COLO668 (cell line): ENCODE results near the gene TNFRSF6B.
"Not testable (repeated sequence)": the region's sequence is repeated elsewhere in the genome, so short reads cannot be mapped to it uniquely, and the experiment has no call there.

Experiments
- DNase-seq: peaks from one replicate; lab custom pipeline; 2025; ENCODE audit not compliant: unreplicated experiment; lab: John Stamatoyannopoulos, UW

Gene TNFRSF6B

DNA sequence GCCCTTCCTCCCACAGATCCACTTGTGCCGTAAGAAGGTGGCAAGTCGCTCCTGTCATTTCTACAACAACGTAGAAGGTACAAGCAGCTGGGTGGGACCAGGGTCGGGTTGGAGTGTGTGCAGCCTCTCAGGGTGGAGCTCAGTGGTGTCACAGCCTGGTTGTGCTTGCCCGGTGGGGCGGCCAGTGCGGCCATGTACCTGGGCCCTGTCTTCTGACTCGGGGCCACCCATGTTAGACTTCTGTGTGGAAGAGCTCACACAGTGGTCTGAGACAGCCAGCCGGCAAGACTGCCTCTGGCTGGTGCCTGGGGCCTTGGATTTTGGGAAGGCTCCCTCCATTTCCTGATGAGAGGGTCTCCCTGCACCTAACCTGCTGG is 33.7 kb upstream of the TNFRSF6B start:
- no peak for DNase-seq

- DNase-seq = no peak
Measured at GRCh38 chr20:63663332-63664066, 33.0 kb upstream of the TNFRSF6B start.

- no peak for DNase-seq
Measured at GRCh38 chr20:63664143-63664851, 32.2 kb upstream of the TNFRSF6B start.

- no peak for DNase-seq
Measured at GRCh38 chr20:63664861-63665594, 31.4 kb upstream of the TNFRSF6B start.

- DNase-seq = no peak
Measured at GRCh38 chr20:63665708-63666107, 30.7 kb upstream of the TNFRSF6B start.

DNA sequence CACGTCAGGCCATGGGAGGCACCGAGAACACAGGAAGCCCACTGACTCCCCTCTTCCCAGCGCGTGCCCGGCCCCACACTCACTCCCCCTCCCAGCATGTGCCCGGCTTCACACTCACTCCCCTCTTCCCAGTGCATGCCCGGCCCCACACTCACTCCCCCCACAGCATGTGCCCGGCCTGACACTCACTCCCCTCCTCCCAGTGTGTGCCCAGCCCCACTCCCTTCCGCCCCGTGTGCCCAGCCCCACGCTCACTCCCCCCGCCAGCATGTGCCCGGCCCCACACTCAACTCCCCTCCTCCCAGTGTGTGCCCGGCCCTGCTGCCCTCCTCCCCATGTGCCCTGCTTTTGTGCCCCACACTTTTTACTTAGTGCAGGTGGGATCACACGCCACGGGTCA is 28.6 kb upstream of the TNFRSF6B start:
- DNase-seq = no peak

- no peak for DNase-seq
Measured at GRCh38 chr20:63668351-63668750, 28.1 kb upstream of the TNFRSF6B start.

DNA sequence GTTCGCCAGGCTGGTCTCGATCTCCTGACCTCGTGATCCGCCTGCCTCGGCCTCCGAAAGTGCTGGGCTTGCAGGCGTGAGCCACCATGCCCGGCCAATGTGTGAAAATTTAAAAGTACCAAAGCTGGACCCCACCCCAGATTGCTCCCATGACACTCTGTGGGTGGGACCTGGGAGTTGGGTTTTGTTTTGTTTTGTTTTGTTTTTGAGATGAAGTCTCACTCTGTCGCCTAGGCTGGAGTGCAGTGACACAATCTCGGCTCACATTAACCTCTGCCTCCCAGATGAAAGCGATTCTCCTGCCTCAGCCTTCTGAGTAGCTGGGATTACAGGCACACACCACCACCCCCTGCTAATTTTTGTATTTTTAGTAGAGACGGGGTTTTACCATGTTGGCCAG is 24.8 kb upstream of the TNFRSF6B start:
- DNase-seq = not testable (repeated sequence)

- no peak for DNase-seq
Measured at GRCh38 chr20:63672666-63673065, 23.8 kb upstream of the TNFRSF6B start.

DNA sequence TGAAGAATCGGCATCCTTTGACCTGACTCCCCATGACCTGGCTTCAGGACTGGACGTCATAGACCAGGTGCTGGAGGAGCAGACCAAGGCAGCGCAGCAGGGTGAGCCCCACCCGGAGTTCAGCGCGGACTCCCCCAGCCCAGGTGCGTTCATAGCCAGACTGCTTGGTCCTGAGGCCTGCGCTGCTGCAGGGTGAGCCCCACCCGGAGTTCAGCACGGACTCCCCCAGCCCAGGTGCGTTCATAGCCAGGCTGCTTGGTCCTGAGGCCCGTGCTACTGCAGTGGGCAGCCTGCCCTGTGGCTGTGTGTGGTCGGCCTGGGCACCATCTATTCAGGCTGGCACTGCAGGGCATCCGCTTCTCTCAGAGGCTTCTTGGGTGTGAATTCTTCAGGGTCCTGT is 22.5 kb upstream of the TNFRSF6B start:
- no peak for DNase-seq

DNA sequence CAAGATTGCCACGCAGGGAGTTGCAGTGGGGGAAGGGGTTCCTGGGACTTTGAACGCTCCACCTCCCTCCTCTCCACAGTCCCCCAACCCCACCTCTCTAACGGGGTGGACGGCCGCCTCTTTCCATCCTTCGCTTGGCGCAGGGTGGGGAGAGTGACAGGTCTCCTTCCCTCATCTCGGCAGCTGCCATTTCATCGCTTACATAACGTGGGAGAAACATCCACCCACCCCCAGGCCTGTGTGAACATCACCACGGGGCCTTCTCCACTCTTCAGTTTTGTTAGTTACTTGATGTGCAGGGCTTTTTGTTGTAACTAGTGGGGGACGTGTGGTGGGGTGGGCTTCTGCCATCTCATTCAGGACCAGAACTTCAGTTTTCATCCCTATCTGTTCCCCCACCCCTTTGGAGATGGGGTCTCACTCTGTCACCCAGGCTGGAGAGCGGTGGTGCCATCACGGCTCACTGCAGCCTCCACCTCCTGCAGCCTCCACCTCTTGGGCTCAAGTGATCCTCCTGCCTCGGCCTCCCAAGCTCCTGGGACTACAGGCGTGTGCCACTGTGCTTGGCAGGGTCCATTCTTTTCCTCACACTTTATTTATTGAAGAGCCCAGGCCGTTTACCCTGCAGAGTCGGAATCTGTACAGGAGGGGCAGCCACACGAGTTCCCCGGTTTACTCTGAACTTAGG is 20.6 kb upstream of the TNFRSF6B start:
- no peak for DNase-seq

- no peak for DNase-seq
Measured at GRCh38 chr20:63678071-63678470, 18.4 kb upstream of the TNFRSF6B start.

DNA sequence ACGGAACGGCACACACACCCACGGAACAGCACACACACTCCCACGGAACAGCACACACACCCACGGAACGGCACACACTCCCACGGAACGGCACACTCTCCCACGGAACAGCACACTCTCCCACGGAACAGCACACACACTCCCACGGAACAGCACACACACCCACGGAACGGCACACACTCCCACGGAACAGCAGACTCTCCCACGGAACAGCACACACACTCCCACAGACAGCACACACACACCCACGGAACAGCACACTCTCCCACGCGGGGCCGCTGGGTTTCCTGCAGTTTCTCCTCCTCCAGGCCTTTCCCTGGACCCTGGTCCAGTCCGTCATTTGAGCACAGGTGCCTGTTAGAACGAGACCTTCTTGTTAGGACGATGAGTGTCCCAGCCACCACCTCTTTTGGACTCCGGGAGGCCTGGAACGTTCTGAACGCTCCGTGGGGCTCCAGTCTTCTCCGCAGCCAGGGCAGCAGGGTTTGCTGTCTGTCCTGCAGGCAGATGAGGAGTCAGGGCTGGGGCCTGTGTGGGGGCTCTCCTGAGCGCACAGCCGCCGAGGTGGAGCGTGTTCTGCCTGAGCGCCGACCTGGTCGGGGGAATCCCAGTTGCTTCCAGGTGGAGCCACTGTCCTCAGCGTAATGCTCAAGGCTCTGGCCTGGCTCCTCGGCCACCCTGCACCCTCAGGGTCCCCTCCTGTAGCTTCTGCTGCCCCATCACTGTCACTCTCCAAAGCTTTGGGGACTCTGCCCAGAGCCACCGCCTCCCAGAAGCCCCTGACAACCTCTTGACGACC is 17.6 kb upstream of the TNFRSF6B start:
- DNase-seq = no peak

GRCh38 chr20:63679799-63680305 is 16.6 kb upstream of the TNFRSF6B start:
- DNase-seq = no peak

DNA sequence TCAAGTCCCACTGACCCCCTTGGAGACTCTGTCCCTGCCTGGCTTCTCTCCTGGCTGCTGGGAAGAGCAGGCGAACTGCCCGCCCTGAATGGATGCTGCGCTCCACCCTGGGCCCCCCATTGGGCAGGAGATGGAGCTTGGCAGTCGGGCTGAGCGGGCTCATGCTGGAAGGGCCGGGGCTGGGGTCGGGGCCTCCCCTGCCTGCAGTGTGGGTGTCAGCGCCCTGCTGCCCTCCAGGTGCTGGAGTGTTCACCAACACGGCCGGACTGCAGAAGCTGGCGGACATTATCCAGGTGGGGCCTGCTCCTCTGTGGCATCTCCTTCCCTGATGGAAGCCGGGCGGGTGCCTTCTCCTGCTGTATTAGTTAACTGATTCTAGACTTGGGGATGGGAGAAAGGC is 16.0 kb upstream of the TNFRSF6B start:
- no peak for DNase-seq

DNA sequence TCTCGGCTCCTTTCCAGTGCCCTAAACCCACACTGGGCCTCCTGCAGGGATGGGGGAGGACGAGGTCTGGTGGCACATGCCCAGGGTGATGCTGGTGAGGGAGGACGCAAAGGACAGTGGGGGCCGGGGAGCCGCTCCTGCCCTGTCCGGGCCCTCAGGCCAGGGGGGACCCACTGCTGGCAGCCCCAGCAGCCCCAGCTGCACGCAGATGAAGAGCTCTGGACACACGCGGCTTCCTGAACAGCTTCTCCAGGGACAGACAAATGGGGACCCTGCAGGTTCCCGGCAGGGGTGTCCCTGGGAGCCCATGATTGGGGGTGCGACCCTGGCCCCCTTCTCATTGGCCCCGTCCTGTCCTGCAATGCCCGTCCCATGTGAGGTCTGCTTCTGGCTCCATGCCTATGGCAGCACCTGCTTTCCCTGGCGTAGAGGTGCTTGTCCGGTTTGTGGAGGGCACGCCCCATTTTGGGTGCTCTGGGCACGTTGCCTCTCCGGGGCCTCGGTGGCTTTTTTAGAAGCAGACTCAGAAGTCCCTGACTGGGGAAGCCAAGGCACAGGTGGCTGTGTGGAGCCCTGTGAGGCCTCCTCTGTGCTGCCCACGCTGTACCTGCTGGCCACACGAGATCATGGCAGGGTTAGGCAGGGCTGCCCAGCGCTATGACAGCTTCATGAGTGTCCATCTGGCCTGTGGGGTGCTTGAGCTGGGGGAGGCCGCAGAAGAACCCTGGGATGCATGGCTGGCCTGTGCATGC is 15.4 kb upstream of the TNFRSF6B start:
- DNase-seq = no peak

DNA sequence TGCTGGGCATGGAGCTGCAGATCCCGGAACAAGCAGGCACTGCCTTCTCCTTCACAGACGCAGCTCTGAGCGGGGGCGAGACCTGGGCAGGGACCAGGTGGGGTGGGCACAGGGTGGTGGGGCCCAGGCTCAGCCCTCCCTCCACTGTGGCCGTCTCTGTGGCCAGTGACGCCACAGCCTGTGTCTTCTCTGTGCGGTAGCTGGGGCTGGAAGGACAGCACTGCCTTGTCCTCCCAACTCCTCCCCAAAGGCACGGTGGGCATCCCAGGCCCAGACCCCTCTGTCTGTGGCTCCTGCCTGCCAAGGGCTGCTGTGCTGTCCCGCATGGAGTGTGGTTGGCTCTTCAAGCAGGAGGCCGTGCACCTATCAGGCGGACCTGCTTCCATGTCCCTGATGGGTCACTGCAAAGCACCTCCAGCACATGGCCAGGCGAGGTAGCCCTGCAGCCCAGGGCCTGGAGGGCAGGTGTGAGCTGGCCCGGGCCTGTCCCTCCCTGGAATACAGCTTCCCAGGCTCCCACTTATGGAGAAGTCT is 14.8 kb upstream of the TNFRSF6B start:
- DNase-seq = no peak

DNA sequence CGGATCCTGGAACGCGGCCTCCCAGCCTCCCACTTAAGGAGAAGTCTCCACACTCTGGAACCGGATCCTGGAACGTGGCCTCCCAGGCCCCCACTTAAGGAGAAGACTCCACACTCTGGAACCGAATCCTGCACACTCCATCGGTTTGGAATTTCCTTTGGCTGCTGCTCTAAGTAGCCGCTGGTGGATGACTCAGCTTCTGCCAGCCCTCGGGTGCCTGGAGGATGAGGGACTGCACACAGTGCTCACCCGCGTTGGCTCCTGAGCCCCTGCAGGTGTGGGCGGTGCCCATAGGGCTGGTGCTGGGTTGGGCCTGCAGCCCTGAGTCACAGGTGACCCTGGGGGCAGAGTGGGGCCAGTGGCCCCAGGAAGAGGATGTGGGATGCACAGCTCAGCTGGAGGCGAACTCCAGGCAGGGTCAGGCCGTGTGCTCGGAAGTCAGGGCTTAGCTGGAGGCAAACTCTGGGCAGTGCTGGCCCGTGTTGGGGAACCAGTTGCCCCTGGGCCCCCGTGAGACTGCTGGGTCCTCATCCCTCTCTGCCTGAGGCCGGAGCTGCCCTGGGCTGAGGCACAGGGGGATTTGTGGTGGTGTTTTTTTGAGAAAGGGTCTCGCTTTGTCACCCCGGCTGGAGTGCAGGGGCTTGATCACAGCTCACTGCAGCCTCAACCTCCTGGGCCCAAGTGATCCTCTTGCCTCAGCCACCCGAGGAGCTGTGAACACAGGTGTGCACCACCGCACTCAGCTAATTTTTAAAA is 13.9 kb upstream of the TNFRSF6B start:
- DNase-seq = peak; percentile 16
